Tibial nerve (tissue), 4 donors: ENCODE results near the gene KCNC3. TPM values are rescaled to one million over a fixed set of nuclear protein-coding genes. Genes with fewer than 3 reads are reported as not detected.

ENCODE experiments used
- DNase-seq, 2 donors: peaks; one replicate each; pipeline ENCODE4 v3.0.0-alpha.2; 2019; ENCODE audit warnings: low spot score in 2 of 2
- H3K27ac ChIP-seq, 4 donors: fragments of 200-600 bp; sonication (generic) in 3 of 4; one replicate each; pipeline ENCODE4 v1.5.1; 2017 to 2019; ENCODE audit warnings: mild to moderate bottlenecking in 1 of 4
- H3K27me3 ChIP-seq, 2 donors: fragments of 200-600 bp; sonication (generic) in 1 of 2; one replicate each; pipeline versions ENCODE4 v1.5.1 to v1.6.0; 2017 to 2019
- H3K36me3 ChIP-seq, 3 donors: fragments of 200-600 bp; sonication (generic); one replicate each; pipeline ENCODE4 v1.5.1; 2018 to 2019
- H3K4me1 ChIP-seq, 4 donors: fragments of 200-600 bp; sonication (generic) in 3 of 4; one replicate each; pipeline ENCODE4 v1.5.1; 2017 to 2019
- H3K4me3 ChIP-seq, 4 donors: fragments of 200-600 bp; sonication (generic) in 3 of 4; one replicate each; pipeline ENCODE4 v1.5.1; 2017 to 2019; ENCODE audit warnings: mild to moderate bottlenecking in 1 of 4, moderate library complexity in 1 of 4
- H3K9me3 ChIP-seq, 4 donors: fragments of 200-600 bp; sonication (generic) in 3 of 4; one replicate each; pipeline ENCODE4 v1.5.1; 2017 to 2019
- EP300 ChIP-seq, 2 donors: sonication (generic); formaldehyde crosslinking; IDR thresholded peaks; one replicate each; pipeline ENCODE4 v1.6.1; 2017; ENCODE audit warnings: antibody characterized with exemption in 2 of 2, mild to moderate bottlenecking in 1 of 2
- POLR2A ChIP-seq, 2 donors: fragments of 450-650 bp; IDR thresholded peaks; one replicate each; pipeline ENCODE4 v1.6.1; 2017; ENCODE audit warnings: antibody characterized with exemption in 2 of 2, mild to moderate bottlenecking in 2 of 2, moderate library complexity in 2 of 2
- WGBS, 2 donors: methylation state at CpG; one replicate each; pipeline ENCODE4 v1.1.5; 2018; 5-methylcytosine and 5-hydroxymethylcytosine counted together
- total RNA-seq, 4 donors: library from RNA; depleted of rRNA; stranded (reverse); fragments of >200 nt; gene quantifications; one replicate each; pipeline ENCODE4 v1.1.0, GENCODE V29; 2016
- TF ChIP-seq, protein P1 (sequence below), 5 experiments: fragments of 200-600 bp in 3 of 5; fragments of 450-650 bp in 2 of 5; sonication (generic) in 3 of 5; IDR thresholded peaks; one replicate each; pipeline ENCODE4 v1.5.1; 2016 to 2019; ENCODE audit warnings: antibody characterized with exemption in 5 of 5, mild to moderate bottlenecking in 3 of 5, moderate library complexity in 2 of 5

Gene KCNC3
- total RNA-seq, 4 donors from 2014 or later: 0.21 to 1.2 (median 0.71) TPM

DNA sequence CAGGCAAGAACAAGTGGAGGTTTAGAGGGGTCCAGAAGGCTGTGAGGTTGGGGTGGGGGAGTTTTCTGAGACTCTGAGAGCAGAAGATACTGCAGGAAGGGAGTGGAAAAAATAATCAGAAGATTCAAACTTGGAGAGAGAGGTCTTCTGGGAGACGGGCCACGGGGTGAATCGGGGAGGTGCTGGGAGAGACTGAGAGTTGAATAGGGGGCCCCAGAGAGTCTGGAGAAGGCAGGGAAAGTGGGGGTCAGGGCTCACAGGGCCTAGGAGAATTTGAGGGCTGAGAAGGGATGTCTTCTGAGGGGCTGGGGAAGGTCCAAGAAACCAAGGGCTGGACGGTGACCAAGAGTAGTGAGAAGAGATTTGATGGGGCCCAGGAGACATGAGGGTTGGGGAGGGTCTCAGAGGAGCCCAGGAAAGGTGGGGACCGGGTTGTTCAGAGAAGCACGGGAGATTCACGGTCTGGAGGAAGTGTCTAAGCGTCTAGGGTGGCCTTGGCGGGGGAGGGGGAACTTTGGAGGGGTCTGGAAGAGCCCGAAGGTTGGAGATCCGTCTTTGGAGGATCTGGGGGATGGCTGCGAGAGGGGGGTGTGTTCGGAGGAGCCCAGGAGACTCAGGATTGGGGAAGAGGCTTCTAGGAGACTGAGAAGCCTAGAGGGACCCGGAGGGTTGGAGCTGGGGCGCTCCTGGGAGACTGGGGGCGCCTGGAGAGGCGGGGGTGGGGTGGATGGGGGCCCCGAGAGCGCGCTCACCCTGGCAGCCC is 1.5 kb downstream of the KCNC3 start:
- peaks cover 0 to 60% of the 10 kb centered on the region in 2 donors for H3K27me3 ChIP-seq
- no peak for TF ChIP-seq POLR2A (IDR thresholded peaks at IDR 0.05)
- TF ChIP-seq, protein P1, sequence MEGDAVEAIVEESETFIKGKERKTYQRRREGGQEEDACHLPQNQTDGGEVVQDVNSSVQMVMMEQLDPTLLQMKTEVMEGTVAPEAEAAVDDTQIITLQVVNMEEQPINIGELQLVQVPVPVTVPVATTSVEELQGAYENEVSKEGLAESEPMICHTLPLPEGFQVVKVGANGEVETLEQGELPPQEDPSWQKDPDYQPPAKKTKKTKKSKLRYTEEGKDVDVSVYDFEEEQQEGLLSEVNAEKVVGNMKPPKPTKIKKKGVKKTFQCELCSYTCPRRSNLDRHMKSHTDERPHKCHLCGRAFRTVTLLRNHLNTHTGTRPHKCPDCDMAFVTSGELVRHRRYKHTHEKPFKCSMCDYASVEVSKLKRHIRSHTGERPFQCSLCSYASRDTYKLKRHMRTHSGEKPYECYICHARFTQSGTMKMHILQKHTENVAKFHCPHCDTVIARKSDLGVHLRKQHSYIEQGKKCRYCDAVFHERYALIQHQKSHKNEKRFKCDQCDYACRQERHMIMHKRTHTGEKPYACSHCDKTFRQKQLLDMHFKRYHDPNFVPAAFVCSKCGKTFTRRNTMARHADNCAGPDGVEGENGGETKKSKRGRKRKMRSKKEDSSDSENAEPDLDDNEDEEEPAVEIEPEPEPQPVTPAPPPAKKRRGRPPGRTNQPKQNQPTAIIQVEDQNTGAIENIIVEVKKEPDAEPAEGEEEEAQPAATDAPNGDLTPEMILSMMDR (IDR thresholded peaks at IDR 0.05): no peak
- TF ChIP-seq EP300 (IDR thresholded peaks at IDR 0.05): no peak
- no peaks in the 10 kb centered on the region for H3K36me3 ChIP-seq
- WGBS, 2 donors: 14 to 17% methylated on average over 18 to 20 of the region's 20 CpGs
- H3K4me1 ChIP-seq: peaks cover 0 to 52% (median 19%) of the 10 kb centered on the region in 4 donors
- peak overlapping the region in 1 of 4 donors; percentile 48 for H3K4me3 ChIP-seq
- no peaks in the 10 kb centered on the region for H3K9me3 ChIP-seq
- H3K27ac ChIP-seq: no peak overlapping the region
- no peak for DNase-seq

- peaks cover 0 to 46% (median 19%) of the 10 kb centered on the region in 4 donors for H3K4me1 ChIP-seq
Measured at GRCh38 chr19:50327013-50327412, 2.2 kb downstream of the KCNC3 start.

GRCh38 chr19:50326101-50326664 is 3.0 kb downstream of the KCNC3 start:
- Histone ChIP-seq H3K36me3 (no peaks in the 10 kb centered on the region), H3K4me1 (peaks cover 0 to 39% (median 19%) of the 10 kb centered on the region in 4 donors), H3K4me3 (no peak overlapping the region), H3K9me3 (no peaks in the 10 kb centered on the region), H3K27ac (no peak overlapping the region), H3K27me3 (peaks cover 0 to 45% of the 10 kb centered on the region in 2 donors)
- WGBS, 2 donors: 2 to 4% methylated on average over 26 of the region's 26 CpGs
- DNase-seq: no peak
- TF ChIP-seq, protein P1 (IDR thresholded peaks at IDR 0.05): no peak
- no peak for TF ChIP-seq EP300 (IDR thresholded peaks at IDR 0.05)
- no peak for TF ChIP-seq POLR2A (IDR thresholded peaks at IDR 0.05)

More at GRCh38 chr19:50327013-50327412, 2.2 kb downstream of the KCNC3 start:
- H3K27ac ChIP-seq: no peak overlapping the region
- peaks cover 0 to 54% of the 10 kb centered on the region in 2 donors for H3K27me3 ChIP-seq
- no peaks in the 10 kb centered on the region for H3K36me3 ChIP-seq
- DNase-seq: no peak
- TF ChIP-seq POLR2A (IDR thresholded peaks at IDR 0.05): no peak
- TF ChIP-seq, protein P1 (IDR thresholded peaks at IDR 0.05): no peak
- no peak for TF ChIP-seq EP300 (IDR thresholded peaks at IDR 0.05)
- H3K4me3 ChIP-seq: no peak overlapping the region
- no peaks in the 10 kb centered on the region for H3K9me3 ChIP-seq
- WGBS, 2 donors: 35 to 36% methylated on average over 3 to 4 of the region's 4 CpGs

- 2 to 4% methylated on average over 12 to 24 of the region's 48 CpGs for WGBS, 2 donors
Measured at GRCh38 chr19:50325310-50326100, 3.7 kb downstream of the KCNC3 start.

More at GRCh38 chr19:50325310-50326100, 3.7 kb downstream of the KCNC3 start:
- H3K4me3 ChIP-seq: no peak overlapping the region
- peaks cover 0 to 33% (median 13%) of the 10 kb centered on the region in 4 donors for H3K4me1 ChIP-seq
- H3K27ac ChIP-seq: no peak overlapping the region
- H3K36me3 ChIP-seq: no peaks in the 10 kb centered on the region
- TF ChIP-seq, protein P1 (IDR thresholded peaks at IDR 0.05): no peak
- TF ChIP-seq EP300 (IDR thresholded peaks at IDR 0.05): no peak
- no peak for DNase-seq
- H3K27me3 ChIP-seq: peaks cover 0 to 39% of the 10 kb centered on the region in 2 donors
- no peaks in the 10 kb centered on the region for H3K9me3 ChIP-seq
